ENCODE results near the gene SLK. TPM values are rescaled to one million over a fixed set of nuclear protein-coding genes. Genes with fewer than 3 reads are reported as not detected.

SLK gene
- total RNA-seq, 2 experiments from 2014 or later: 20.5 to 20.8 TPM

DNA sequence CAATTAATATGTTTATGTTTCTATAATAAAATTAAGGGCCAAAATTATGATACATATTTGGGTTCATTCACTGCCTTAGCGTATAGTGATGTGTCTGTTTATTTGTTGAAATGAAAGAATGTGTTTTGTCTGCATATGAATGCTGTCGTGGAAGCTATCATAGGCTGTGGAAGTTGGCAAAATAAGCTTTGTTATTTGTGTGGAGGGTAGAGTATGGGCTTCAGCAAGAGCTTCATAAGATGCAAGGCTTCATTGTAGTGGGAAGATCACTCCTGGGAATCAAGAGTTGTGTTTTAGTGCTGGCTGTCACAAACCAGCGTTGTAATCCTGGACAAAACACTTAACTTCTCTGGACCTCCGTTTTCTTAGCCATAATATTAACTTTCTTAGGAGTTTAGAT is 2.5 kb downstream of the SLK start:
- POLR2A ChIA-PET: interaction anchor here (0.8 to 1.6 kb wide), 7 partner anchors 14 to 152 kb away, joined by 3 to 17 read pairs (median 5); partner anchors contain the start of gene SFR1

GRCh38 chr10:103969857-103970627 is 3.1 kb downstream of the SLK start:
- peak overlapping the region; percentile 91 for H3K27ac Mint-ChIP-seq
- DNase-seq: peak in 1 of 14 experiments; percentile 9
- Histone ChIP-seq H3K4me3 (ENCODE audit: low read length) (peak overlapping the region; percentile 93), H3K36me3 (ENCODE audit: insufficient read depth, low read length) (no peaks in the 10 kb centered on the region), H3K9me3 (ENCODE audit: control insufficient read depth in 1 of 2, insufficient read depth in 1 of 2, low read length in 2 of 2) (no peaks in the 10 kb centered on the region), H3K27me3 (ENCODE audit: control insufficient read depth in 1 of 2, insufficient read depth in 2 of 2, low read length in 2 of 2) (no peaks in the 10 kb centered on the region), H3K27ac (ENCODE audit: low read depth in 1 of 2, low read length in 2 of 2) (no peak overlapping the region), H3K4me1 (ENCODE audit: insufficient read depth, low read length) (peaks cover 13% of the 10 kb centered on the region)
- no peak for ATAC-seq (ENCODE audit: poor library complexity)
- peak overlapping the region; percentile 95 for H3K4me3 Mint-ChIP-seq
- H3K9me3 Mint-ChIP-seq: no peaks in the 10 kb centered on the region
- intact Hi-C loops (cut with DNase I, micrococcal nuclease): loop anchor here (2.0 to 10.0 kb wide), 5 partner anchors 13 to 385 kb away; partner anchors contain the start of gene STN1 (in 1 of the 2)
- peaks cover 14% of the 10 kb centered on the region for H3K36me3 Mint-ChIP-seq (ENCODE audit: low read depth)
- ChIA-PET CTCF (interaction anchor here (1.7 to 1.8 kb wide), 2 partner anchors 9 to 151 kb away, joined by 4 to 9 read pairs; partner anchors contain the start of gene SFR1), POLR2A (interaction anchor here (0.8 to 1.6 kb wide), 7 partner anchors 13 to 152 kb away, joined by 3 to 17 read pairs (median 5); partner anchors contain the start of gene SFR1)
- no peaks in the 10 kb centered on the region for H3K27me3 Mint-ChIP-seq
- TF ChIP-seq CTCF (IDR thresholded peaks at IDR 0.05): no peak
- H3K4me1 Mint-ChIP-seq (ENCODE audit: low read depth): peaks cover 68% of the 10 kb centered on the region

More for the DNA sequence above, 2.5 kb downstream of the SLK start:
- no peak for TF ChIP-seq CTCF (IDR thresholded peaks at IDR 0.05)
- intact Hi-C loops (cut with DNase I, micrococcal nuclease): loop anchor here (2.0 to 10.0 kb wide), 5 partner anchors 13 to 385 kb away; partner anchors contain the start of gene STN1 (in 1 of the 2)
- peak in 1 of 14 experiments; percentile 7 for DNase-seq
- ATAC-seq (ENCODE audit: poor library complexity): no peak
- H3K27me3 Mint-ChIP-seq: no peaks in the 10 kb centered on the region
- H3K4me1 Mint-ChIP-seq (ENCODE audit: low read depth): peaks cover 65% of the 10 kb centered on the region
- peak overlapping the region; percentile 91 for H3K27ac Mint-ChIP-seq
- peaks cover 12% of the 10 kb centered on the region for H3K36me3 Mint-ChIP-seq (ENCODE audit: low read depth)
- H3K4me1 ChIP-seq (ENCODE audit: insufficient read depth, low read length): peaks cover 13% of the 10 kb centered on the region
- no peak overlapping the region for H3K27ac ChIP-seq (ENCODE audit: low read depth in 1 of 2, low read length in 2 of 2)
- H3K4me3 ChIP-seq (ENCODE audit: low read length): peak overlapping the region; percentile 93
- H3K9me3 ChIP-seq (ENCODE audit: control insufficient read depth in 1 of 2, insufficient read depth in 1 of 2, low read length in 2 of 2): no peaks in the 10 kb centered on the region
- no peaks in the 10 kb centered on the region for H3K27me3 ChIP-seq (ENCODE audit: control insufficient read depth in 1 of 2, insufficient read depth in 2 of 2, low read length in 2 of 2)
- H3K9me3 Mint-ChIP-seq: no peaks in the 10 kb centered on the region
- CTCF ChIA-PET: interaction anchor here (1.7 to 1.8 kb wide), 2 partner anchors 10 to 152 kb away, joined by 4 to 9 read pairs; partner anchors contain the start of gene SFR1
- H3K36me3 ChIP-seq (ENCODE audit: insufficient read depth, low read length): no peaks in the 10 kb centered on the region
- H3K4me3 Mint-ChIP-seq: peak overlapping the region; percentile 95

- Histone ChIP-seq H3K36me3 (ENCODE audit: insufficient read depth, low read length) (no peaks in the 10 kb centered on the region), H3K27me3 (ENCODE audit: control insufficient read depth in 1 of 2, insufficient read depth in 2 of 2, low read length in 2 of 2) (no peaks in the 10 kb centered on the region), H3K4me1 (ENCODE audit: insufficient read depth, low read length) (peaks cover 8% of the 10 kb centered on the region), H3K4me3 (ENCODE audit: low read length) (no peak overlapping the region), H3K9me3 (ENCODE audit: control insufficient read depth in 1 of 2, insufficient read depth in 1 of 2, low read length in 2 of 2) (no peaks in the 10 kb centered on the region), H3K27ac (ENCODE audit: low read depth in 1 of 2, low read length in 2 of 2) (no peak overlapping the region)
- CTCF ChIA-PET: interaction anchor here (0.9 kb wide), 1 partner anchor 8 kb away, joined by 3 read pairs; no protein-coding TSS in a partner anchor
- Mint-ChIP-seq H3K27me3 (no peaks in the 10 kb centered on the region), H3K36me3 (ENCODE audit: low read depth) (peaks cover 11% of the 10 kb centered on the region), H3K4me3 (no peak overlapping the region), H3K27ac (no peak overlapping the region), H3K9me3 (no peaks in the 10 kb centered on the region), H3K4me1 (ENCODE audit: low read depth) (peaks cover 64% of the 10 kb centered on the region)
- intact Hi-C loops (cut with DNase I, micrococcal nuclease): no loop called here
- no peak for TF ChIP-seq CTCF (IDR thresholded peaks at IDR 0.05)
- DNase-seq: no peak
- no peak for ATAC-seq (ENCODE audit: poor library complexity)
- POLR2A ChIA-PET: no interaction called here
These were observed 8.2 kb downstream of the SLK start for GRCh38 chr10:103975169-103975568.
